Ishikawa (cell line): ENCODE data around the gene CCDC169.

ENCODE experiments used
- CEBPB ChIP-seq: IDR thresholded peaks from 2 replicates; pipeline ENCODE4 v1.6.1; 2012
- CREB1 ChIP-seq: IDR thresholded peaks from 2 replicates; pipeline ENCODE4 v1.6.1; 2012; ENCODE audit warnings: low read depth
- EGR1 ChIP-seq: IDR thresholded peaks from 2 replicates; pipeline ENCODE4 v1.6.1; 2012
- EP300 ChIP-seq: IDR thresholded peaks from 2 replicates; pipeline ENCODE4 v1.6.1; 2012; ENCODE audit warnings: borderline replicate concordance
- FOXM1 ChIP-seq: IDR thresholded peaks from 2 replicates; pipeline ENCODE4 v1.6.1; 2012; ENCODE audit warnings: low read depth, borderline replicate concordance
- MAX ChIP-seq: IDR thresholded peaks from 2 replicates; pipeline ENCODE4 v1.6.1; 2012
- NFIC ChIP-seq: IDR thresholded peaks from 2 replicates; pipeline ENCODE4 v1.6.1; 2012
- RAD21 ChIP-seq: IDR thresholded peaks from 2 replicates; pipeline ENCODE4 v1.6.1; 2012; ENCODE audit warnings: low read depth
- TAF1 ChIP-seq: IDR thresholded peaks from 2 replicates; pipeline ENCODE4 v1.6.1; 2012; ENCODE audit warnings: low read depth, mild to moderate bottlenecking
- TCF12 ChIP-seq: IDR thresholded peaks from 2 replicates; pipeline ENCODE4 v1.6.1; 2012; ENCODE audit warnings: low read depth
- TEAD4 ChIP-seq: IDR thresholded peaks from 2 replicates; pipeline ENCODE4 v1.6.1; 2012
- YY1 ChIP-seq: IDR thresholded peaks from 2 replicates; pipeline ENCODE4 v1.6.1; 2012; ENCODE audit warnings: low read depth
- ZBTB7A ChIP-seq: IDR thresholded peaks from 2 replicates; pipeline ENCODE4 v1.6.1; 2012; ENCODE audit warnings: low read depth
- TF ChIP-seq, protein P1 (sequence below): IDR thresholded peaks from 2 replicates; pipeline ENCODE4 v1.6.1; 2012; ENCODE audit warnings: low read depth, mild to moderate bottlenecking
- TF ChIP-seq, protein P2 (sequence below): IDR thresholded peaks from 2 replicates; pipeline ENCODE4 v1.6.1; 2012

The CCDC169 gene

DNA sequence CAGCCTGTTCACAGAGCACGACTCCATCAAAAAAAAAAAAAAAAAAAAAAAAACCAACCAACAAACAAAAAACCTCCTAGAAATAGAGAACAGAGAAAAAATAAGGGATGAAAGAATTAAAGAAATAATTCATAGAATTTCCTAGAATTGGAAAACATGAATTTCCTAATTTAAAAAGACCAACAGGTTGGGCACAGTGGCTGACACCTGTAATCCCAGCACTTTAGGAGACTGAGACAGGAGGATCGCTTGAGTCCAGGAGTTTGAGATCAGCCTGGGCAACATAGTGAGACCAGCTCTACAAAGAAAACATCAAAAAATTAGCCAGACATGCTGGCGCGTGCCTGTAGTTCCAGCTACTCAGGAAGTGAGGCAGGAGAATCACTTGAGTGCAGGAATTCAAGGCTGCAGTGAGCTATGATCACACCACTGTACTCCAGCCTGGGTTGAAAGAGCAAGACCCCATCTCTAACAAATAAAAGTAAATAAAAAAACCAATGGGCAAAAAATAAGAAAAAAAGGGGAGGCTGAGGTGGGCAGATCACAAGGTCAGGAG, 42.1 kb upstream of the CCDC169 start:
- no peak for TF ChIP-seq CREB1
- no peak for TF ChIP-seq YY1
- no peak for TF ChIP-seq CEBPB
- TF ChIP-seq MAX, result no peak
- TF ChIP-seq RAD21, result no peak
- no peak for TF ChIP-seq TEAD4
- TF ChIP-seq, protein P1, sequence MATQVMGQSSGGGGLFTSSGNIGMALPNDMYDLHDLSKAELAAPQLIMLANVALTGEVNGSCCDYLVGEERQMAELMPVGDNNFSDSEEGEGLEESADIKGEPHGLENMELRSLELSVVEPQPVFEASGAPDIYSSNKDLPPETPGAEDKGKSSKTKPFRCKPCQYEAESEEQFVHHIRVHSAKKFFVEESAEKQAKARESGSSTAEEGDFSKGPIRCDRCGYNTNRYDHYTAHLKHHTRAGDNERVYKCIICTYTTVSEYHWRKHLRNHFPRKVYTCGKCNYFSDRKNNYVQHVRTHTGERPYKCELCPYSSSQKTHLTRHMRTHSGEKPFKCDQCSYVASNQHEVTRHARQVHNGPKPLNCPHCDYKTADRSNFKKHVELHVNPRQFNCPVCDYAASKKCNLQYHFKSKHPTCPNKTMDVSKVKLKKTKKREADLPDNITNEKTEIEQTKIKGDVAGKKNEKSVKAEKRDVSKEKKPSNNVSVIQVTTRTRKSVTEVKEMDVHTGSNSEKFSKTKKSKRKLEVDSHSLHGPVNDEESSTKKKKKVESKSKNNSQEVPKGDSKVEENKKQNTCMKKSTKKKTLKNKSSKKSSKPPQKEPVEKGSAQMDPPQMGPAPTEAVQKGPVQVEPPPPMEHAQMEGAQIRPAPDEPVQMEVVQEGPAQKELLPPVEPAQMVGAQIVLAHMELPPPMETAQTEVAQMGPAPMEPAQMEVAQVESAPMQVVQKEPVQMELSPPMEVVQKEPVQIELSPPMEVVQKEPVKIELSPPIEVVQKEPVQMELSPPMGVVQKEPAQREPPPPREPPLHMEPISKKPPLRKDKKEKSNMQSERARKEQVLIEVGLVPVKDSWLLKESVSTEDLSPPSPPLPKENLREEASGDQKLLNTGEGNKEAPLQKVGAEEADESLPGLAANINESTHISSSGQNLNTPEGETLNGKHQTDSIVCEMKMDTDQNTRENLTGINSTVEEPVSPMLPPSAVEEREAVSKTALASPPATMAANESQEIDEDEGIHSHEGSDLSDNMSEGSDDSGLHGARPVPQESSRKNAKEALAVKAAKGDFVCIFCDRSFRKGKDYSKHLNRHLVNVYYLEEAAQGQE, result no peak
- TF ChIP-seq FOXM1, result no peak
- TF ChIP-seq NFIC, result no peak
- TF ChIP-seq EGR1, result no peak
- TF ChIP-seq ZBTB7A, result no peak
- TF ChIP-seq EP300, result no peak
- TF ChIP-seq TCF12, result no peak
- TF ChIP-seq, protein P2, sequence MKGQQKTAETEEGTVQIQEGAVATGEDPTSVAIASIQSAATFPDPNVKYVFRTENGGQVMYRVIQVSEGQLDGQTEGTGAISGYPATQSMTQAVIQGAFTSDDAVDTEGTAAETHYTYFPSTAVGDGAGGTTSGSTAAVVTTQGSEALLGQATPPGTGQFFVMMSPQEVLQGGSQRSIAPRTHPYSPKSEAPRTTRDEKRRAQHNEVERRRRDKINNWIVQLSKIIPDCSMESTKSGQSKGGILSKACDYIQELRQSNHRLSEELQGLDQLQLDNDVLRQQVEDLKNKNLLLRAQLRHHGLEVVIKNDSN, result no peak
- no peak for TF ChIP-seq TAF1

DNA sequence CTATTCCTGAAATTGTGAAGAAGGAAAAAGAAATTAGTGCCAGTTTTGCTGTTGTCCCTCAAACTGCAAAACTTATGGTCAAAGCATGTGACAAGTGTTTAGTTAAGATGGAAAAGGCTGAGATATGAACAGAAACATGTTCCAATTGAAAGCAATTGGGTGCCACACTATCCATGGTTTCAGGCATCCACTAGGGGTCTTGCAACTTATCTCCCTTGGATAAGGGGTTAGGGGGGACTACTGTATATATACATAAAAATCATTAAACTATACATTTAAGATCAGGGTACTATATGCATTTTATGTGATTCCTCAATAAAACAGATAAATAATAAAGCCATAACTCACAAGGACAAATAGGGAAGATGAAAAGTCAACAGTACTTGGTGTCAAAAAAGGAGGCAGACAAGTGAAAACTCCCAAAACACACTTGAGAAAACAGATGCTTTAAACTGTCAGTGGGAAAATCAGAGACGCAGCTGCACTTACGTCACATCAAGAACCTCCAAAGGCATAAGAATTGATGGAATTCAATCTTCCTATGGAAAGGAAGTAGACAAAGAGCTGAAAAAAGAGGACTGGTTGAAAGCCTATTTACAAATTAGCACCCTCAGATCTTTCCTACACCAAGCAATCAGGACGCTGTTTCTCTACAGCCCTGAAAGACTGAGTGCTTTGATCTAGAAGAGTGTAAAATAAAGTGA, 40.5 kb upstream of the CCDC169 start:
- no peak for TF ChIP-seq RAD21
- no peak for TF ChIP-seq TAF1
- TF ChIP-seq, protein P2, result no peak
- TF ChIP-seq ZBTB7A, result no peak
- TF ChIP-seq TCF12, result no peak
- no peak for TF ChIP-seq CEBPB
- TF ChIP-seq EP300, result no peak
- TF ChIP-seq, protein P1, result no peak
- no peak for TF ChIP-seq CREB1
- no peak for TF ChIP-seq TEAD4
- TF ChIP-seq EGR1, result no peak
- TF ChIP-seq FOXM1, result no peak
- no peak for TF ChIP-seq NFIC
- no peak for TF ChIP-seq YY1
- TF ChIP-seq MAX, result no peak

- TF ChIP-seq TAF1 (no peak), TEAD4 (no peak), ZBTB7A (no peak)
These were observed 35.4 kb upstream of the CCDC169 start for GRCh38 chr13:36332986-36333385.

DNA sequence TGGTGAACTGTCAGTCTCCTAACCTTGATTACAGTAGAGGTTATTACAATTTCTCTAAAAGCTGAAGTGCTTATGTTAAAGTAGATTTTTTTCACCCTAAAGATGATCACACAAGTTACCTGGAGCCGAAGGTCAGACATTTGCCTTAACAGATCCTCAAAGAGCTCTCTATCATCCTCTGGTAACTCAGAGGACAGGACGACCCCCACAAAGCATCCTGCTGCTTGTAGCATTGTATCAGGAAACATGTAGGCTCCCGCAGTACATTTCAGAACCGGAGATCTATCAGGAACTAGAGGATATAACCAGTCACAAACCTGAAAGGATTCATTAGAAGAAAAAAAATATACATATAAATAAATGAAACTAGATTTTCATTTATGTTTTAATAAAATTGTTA, 33.7 kb upstream of the CCDC169 start:
- TF ChIP-seq YY1 (no peak), TEAD4 (no peak), EP300 (no peak), RAD21 (no peak), FOXM1 (no peak), MAX (no peak), NFIC (no peak), CEBPB (no peak), CREB1 (no peak), ZBTB7A (no peak)
- TF ChIP-seq, protein P1, result no peak
- TF ChIP-seq, protein P2, result no peak
